ENCODE measurements around the gene ENTREP1. TPM values are rescaled to one million over a fixed set of nuclear protein-coding genes. Genes with fewer than 3 reads are reported as not detected.

The ENTREP1 gene
- total and polyA plus RNA-seq, 10 donors: 0.61 to 2.6 (median 1.2) TPM

DNA sequence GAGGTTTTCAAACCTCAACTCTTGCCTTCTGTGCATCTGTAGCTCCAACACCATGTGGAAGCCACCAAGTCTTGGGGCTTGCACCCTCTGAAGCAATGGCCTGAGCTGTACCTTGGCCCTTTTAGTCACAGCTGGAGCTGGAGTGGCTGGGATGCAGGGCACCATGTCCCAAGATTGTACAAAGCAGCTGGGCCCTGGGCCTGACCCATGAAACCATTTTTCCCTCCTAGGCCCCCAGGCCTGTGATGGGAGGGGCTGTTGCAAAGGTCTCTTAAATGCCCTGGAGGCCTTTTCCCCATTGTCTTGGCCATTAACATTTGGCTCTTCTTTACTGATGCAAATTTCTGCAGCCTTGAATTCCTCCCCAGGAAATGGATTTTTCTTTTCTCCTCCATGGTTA is 11.8 kb upstream of the ENTREP1 start:
- Histone ChIP-seq H3K27me3 (replicated peaks in 1 of 7) (peaks cover 0 to 6% (median 0%) of the 10 kb centered on the region in 7 donors), H3K36me3 (no peaks in the 10 kb centered on the region), H3K4me1 (no peaks in the 10 kb centered on the region), H3K9me3 (peaks cover 0 to 29% (median 23%) of the 10 kb centered on the region in 8 donors), H3K4me3 (no peak overlapping the region), H3K27ac (no peak overlapping the region)
- intact Hi-C loops (cut with DNase I; ENCODE audit: low total_unique reads): no loop called here
- DNase-seq: no peak
- TF ChIP-seq, protein P1, sequence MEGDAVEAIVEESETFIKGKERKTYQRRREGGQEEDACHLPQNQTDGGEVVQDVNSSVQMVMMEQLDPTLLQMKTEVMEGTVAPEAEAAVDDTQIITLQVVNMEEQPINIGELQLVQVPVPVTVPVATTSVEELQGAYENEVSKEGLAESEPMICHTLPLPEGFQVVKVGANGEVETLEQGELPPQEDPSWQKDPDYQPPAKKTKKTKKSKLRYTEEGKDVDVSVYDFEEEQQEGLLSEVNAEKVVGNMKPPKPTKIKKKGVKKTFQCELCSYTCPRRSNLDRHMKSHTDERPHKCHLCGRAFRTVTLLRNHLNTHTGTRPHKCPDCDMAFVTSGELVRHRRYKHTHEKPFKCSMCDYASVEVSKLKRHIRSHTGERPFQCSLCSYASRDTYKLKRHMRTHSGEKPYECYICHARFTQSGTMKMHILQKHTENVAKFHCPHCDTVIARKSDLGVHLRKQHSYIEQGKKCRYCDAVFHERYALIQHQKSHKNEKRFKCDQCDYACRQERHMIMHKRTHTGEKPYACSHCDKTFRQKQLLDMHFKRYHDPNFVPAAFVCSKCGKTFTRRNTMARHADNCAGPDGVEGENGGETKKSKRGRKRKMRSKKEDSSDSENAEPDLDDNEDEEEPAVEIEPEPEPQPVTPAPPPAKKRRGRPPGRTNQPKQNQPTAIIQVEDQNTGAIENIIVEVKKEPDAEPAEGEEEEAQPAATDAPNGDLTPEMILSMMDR (IDR thresholded peaks at IDR 0.05 in 8 of 11, conservative IDR thresholded peaks at IDR 0.05 in 3 of 11): no peak
- TF ChIP-seq POLR2A (IDR thresholded peaks at IDR 0.05): no peak
- no peak for TF ChIP-seq POLR2AphosphoS5 (IDR thresholded peaks at IDR 0.05)

DNA sequence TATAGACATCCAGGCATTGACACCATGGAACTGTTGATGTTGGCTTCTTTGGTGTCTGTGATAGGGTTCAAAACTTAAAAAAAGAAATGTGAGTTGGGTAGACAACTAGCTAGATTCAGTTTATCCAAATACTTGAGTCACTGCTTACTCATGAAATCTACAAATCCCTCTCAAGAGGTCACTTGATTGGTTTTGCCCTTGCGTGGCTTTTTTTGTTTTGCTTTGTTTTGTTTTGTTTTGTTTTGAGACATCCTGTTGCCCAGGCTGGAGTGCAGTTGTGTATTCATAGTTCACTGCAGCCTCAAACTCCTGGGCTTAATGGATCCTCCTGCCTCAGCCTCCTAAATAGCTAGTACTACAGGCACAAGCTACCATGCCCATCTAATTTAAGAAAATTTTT is 10.5 kb upstream of the ENTREP1 start:
- peaks cover 0 to 29% (median 23%) of the 10 kb centered on the region in 8 donors for H3K9me3 ChIP-seq
- TF ChIP-seq POLR2AphosphoS5 (IDR thresholded peaks at IDR 0.05) (no peak), POLR2A (IDR thresholded peaks at IDR 0.05) (no peak)
- TF ChIP-seq, protein P1 (IDR thresholded peaks at IDR 0.05 in 8 of 11, conservative IDR thresholded peaks at IDR 0.05 in 3 of 11): no peak
- DNase-seq: no peak
- no peaks in the 10 kb centered on the region for H3K36me3 ChIP-seq
- intact Hi-C loops (cut with DNase I; ENCODE audit: low total_unique reads): no loop called here
- peaks cover 0 to 6% (median 0%) of the 10 kb centered on the region in 7 donors for H3K27me3 ChIP-seq (replicated peaks in 1 of 7)
- no peaks in the 10 kb centered on the region for H3K4me1 ChIP-seq
- no peak overlapping the region for H3K27ac ChIP-seq
- H3K4me3 ChIP-seq: no peak overlapping the region
- WGBS, 5 donors: 61 to 83% (median 80%) methylated on average over 1 of the region's 1 CpG

DNA sequence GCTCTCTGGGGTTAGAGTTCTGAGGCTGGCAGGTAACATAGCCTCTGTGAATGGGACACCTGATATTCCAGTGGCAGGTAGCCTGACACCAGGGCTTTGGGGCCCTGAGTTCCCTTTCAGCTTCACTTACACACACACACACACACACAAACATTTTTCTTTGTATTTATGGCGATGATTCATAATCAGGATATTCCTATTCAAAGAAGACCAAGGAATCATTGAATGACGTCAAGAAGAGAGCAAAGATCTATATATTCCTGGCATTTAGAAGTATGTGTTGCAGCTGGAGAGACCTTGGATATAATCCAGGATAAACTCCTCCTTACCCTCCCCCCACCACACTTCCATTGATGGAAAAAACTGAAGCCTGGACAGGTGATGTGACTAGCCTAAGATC is 7.9 kb upstream of the ENTREP1 start:
- no peak for DNase-seq
- Histone ChIP-seq H3K27ac (no peak overlapping the region), H3K9me3 (peaks cover 0 to 25% (median 21%) of the 10 kb centered on the region in 8 donors), H3K4me1 (no peaks in the 10 kb centered on the region), H3K27me3 (replicated peaks in 1 of 7) (peaks cover 0 to 6% (median 0%) of the 10 kb centered on the region in 7 donors), H3K36me3 (no peaks in the 10 kb centered on the region), H3K4me3 (no peak overlapping the region)
- 71 to 90% (median 77%) methylated on average over 2 of the region's 2 CpGs for WGBS, 5 donors
- intact Hi-C loops (cut with DNase I; ENCODE audit: low total_unique reads): no loop called here
- TF ChIP-seq POLR2AphosphoS5 (IDR thresholded peaks at IDR 0.05): no peak
- TF ChIP-seq, protein P1 (IDR thresholded peaks at IDR 0.05 in 8 of 11, conservative IDR thresholded peaks at IDR 0.05 in 3 of 11): no peak

DNA sequence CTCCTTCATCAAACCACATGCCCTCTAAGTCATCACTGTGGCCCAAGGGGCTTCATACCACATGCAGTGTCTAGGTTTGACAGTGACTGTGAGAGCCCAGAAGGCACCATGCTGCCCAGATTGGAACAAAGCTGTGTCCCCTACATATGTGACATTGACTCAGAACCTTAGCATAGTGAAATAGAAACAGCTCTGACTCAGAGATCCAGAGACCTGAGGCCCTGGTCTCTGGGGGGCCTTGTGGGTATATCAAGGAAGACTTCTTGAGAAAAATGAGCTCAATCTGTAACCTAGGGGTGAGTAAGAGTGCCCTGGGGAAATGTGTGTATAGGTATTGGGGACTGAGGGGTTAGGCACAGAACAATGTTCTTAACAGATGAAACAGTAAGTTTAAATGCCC is 7.1 kb upstream of the ENTREP1 start:
- TF ChIP-seq, protein P1 (IDR thresholded peaks at IDR 0.05 in 8 of 11, conservative IDR thresholded peaks at IDR 0.05 in 3 of 11): no peak
- no peak for TF ChIP-seq POLR2A (IDR thresholded peaks at IDR 0.05)
- TF ChIP-seq POLR2AphosphoS5 (IDR thresholded peaks at IDR 0.05): no peak
- intact Hi-C loops (cut with DNase I; ENCODE audit: low total_unique reads): no loop called here
- H3K36me3 ChIP-seq: no peaks in the 10 kb centered on the region

More for the DNA sequence above, 7.1 kb upstream of the ENTREP1 start:
- no peak overlapping the region for H3K27ac ChIP-seq
- H3K9me3 ChIP-seq: peaks cover 0 to 17% (median 13%) of the 10 kb centered on the region in 8 donors
- H3K4me1 ChIP-seq: no peaks in the 10 kb centered on the region
- DNase-seq: no peak
- no peak overlapping the region for H3K4me3 ChIP-seq
- peaks cover 0 to 9% (median 0%) of the 10 kb centered on the region in 7 donors for H3K27me3 ChIP-seq (replicated peaks in 1 of 7)
